ENCODE data around the gene PPIB.

Gene PPIB

DNA sequence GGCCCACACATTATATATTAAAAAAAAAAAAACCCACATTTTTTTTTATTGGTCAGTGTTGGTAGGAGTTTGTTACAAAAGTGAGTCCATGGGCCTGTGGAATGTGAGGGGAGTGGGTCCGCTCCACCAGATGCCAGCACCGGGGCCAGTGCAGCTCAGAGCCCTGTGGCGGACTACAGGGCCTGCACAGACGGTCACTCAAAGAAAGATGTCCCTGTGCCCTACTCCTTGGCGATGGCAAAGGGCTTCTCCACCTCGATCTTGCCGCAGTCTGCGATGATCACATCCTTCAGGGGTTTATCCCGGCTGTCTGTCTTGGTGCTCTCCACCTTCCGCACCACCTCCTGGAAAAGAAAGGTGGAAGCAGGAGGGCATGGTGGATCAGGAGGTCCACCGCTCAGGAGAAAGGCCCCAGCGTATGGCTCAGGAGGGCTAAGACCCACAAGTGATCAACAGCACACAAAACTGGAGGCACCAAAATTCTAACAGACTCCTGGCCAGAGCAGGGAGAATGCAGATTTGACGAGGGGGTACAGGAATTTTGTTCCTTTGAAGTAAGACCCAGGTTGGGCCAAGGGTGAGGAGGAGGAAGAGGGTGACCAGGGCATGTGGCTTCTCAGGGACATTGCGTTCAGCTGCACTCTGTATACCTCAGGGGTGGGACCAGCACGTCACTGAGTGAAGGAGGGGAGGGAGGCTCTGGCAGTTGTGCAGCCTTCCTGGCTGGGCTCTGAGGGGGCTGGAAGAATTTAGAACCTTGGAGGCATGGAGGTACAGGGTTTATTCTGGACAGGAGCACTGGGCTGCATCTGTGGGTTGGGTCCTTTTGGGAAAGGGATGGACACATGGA is 6.8 kb downstream of the PPIB start:
- Histone ChIP-seq H3K4me3 (ENCODE audit: severe bottlenecking) (no peak overlapping the region), H3K27me3 (ENCODE audit: insufficient read depth, poor library complexity, severe bottlenecking) (peaks cover 14% of the 10 kb centered on the region), H3K36me3 (ENCODE audit: low read depth) (peaks cover 70% of the 10 kb centered on the region), H3K9me3 (ENCODE audit: severe bottlenecking) (no peaks in the 10 kb centered on the region), H3K4me1 (ENCODE audit: insufficient read depth, poor library complexity, severe bottlenecking) (peaks cover 9% of the 10 kb centered on the region), H3K27ac (ENCODE audit: poor library complexity, severe bottlenecking) (no peak overlapping the region)
- TF ChIP-seq, protein P1, sequence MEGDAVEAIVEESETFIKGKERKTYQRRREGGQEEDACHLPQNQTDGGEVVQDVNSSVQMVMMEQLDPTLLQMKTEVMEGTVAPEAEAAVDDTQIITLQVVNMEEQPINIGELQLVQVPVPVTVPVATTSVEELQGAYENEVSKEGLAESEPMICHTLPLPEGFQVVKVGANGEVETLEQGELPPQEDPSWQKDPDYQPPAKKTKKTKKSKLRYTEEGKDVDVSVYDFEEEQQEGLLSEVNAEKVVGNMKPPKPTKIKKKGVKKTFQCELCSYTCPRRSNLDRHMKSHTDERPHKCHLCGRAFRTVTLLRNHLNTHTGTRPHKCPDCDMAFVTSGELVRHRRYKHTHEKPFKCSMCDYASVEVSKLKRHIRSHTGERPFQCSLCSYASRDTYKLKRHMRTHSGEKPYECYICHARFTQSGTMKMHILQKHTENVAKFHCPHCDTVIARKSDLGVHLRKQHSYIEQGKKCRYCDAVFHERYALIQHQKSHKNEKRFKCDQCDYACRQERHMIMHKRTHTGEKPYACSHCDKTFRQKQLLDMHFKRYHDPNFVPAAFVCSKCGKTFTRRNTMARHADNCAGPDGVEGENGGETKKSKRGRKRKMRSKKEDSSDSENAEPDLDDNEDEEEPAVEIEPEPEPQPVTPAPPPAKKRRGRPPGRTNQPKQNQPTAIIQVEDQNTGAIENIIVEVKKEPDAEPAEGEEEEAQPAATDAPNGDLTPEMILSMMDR (IDR thresholded peaks at IDR 0.05; ENCODE audit: poor library complexity, severe bottlenecking) = no peak
- no peak for DNase-seq (ENCODE audit: low spot score)
- no peak for ATAC-seq (ENCODE audit: low read depth)

GRCh38 chr15:64153480-64154367 is 9.1 kb downstream of the PPIB start:
- peak; percentile 79 for ATAC-seq (ENCODE audit: low read depth)
- Histone ChIP-seq H3K4me3 (ENCODE audit: severe bottlenecking) (no peak overlapping the region), H3K27ac (ENCODE audit: poor library complexity, severe bottlenecking) (peak overlapping the region; percentile 17), H3K27me3 (ENCODE audit: insufficient read depth, poor library complexity, severe bottlenecking) (peaks cover 14% of the 10 kb centered on the region), H3K4me1 (ENCODE audit: insufficient read depth, poor library complexity, severe bottlenecking) (no peaks in the 10 kb centered on the region), H3K36me3 (ENCODE audit: low read depth) (peaks cover 47% of the 10 kb centered on the region), H3K9me3 (ENCODE audit: severe bottlenecking) (no peaks in the 10 kb centered on the region)
- DNase-seq (ENCODE audit: low spot score) = peak; percentile 92
- TF ChIP-seq, protein P1 (IDR thresholded peaks at IDR 0.05; ENCODE audit: poor library complexity, severe bottlenecking) = peak; percentile 100

DNA sequence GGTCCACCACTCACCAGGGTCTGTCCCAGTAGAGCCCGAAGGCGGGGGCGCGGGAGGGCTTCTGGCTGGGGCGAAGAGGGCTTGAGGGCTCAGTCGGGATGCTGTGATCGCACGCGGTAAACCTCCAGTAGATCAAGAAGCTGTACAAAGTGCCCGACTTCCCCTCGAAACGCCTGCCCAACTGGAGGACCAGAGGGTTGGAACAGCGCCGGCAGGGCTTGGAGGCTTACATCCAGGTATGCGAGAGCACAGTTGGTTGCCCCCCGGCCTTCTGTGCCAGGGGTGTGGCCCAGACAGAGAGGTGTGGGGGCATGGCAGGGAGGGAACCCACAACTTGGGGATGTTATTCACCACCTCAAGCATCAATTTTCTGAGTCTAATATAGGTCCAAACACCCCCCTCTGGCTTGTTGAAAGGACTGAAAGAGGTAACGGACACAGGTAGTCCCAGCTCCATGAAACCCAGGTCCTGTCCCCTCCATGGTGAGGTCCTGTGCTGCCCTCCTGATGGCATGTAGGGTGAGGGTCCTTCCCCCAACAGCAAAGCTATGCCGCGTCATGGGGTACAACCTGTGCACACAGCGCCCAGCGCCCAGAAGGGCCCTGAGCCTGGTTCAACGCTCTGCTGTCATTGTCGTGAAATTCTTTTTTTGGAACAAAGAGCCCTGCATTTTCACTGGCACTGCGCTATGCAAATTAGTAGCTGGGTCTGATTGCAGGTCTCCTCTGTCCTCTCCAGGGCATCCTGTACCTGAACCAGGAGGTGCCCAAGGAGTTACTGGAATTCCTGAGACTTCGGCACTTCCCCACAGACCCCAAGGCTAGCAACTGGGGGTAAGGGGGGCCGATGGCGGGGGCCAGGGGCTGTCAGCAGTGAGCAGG is 10.1 kb downstream of the PPIB start:
- peaks cover 37% of the 10 kb centered on the region for H3K36me3 ChIP-seq (ENCODE audit: low read depth)
- peaks cover 14% of the 10 kb centered on the region for H3K27me3 ChIP-seq (ENCODE audit: insufficient read depth, poor library complexity, severe bottlenecking)
- no peak overlapping the region for H3K27ac ChIP-seq (ENCODE audit: poor library complexity, severe bottlenecking)
- peak overlapping the region; percentile 47 for H3K4me3 ChIP-seq (ENCODE audit: severe bottlenecking)
- H3K4me1 ChIP-seq (ENCODE audit: insufficient read depth, poor library complexity, severe bottlenecking) = no peaks in the 10 kb centered on the region
- no peak for DNase-seq (ENCODE audit: low spot score)
- H3K9me3 ChIP-seq (ENCODE audit: severe bottlenecking) = no peaks in the 10 kb centered on the region
- ATAC-seq (ENCODE audit: low read depth) = peak; percentile 1
- TF ChIP-seq, protein P1 (IDR thresholded peaks at IDR 0.05; ENCODE audit: poor library complexity, severe bottlenecking) = no peak

DNA sequence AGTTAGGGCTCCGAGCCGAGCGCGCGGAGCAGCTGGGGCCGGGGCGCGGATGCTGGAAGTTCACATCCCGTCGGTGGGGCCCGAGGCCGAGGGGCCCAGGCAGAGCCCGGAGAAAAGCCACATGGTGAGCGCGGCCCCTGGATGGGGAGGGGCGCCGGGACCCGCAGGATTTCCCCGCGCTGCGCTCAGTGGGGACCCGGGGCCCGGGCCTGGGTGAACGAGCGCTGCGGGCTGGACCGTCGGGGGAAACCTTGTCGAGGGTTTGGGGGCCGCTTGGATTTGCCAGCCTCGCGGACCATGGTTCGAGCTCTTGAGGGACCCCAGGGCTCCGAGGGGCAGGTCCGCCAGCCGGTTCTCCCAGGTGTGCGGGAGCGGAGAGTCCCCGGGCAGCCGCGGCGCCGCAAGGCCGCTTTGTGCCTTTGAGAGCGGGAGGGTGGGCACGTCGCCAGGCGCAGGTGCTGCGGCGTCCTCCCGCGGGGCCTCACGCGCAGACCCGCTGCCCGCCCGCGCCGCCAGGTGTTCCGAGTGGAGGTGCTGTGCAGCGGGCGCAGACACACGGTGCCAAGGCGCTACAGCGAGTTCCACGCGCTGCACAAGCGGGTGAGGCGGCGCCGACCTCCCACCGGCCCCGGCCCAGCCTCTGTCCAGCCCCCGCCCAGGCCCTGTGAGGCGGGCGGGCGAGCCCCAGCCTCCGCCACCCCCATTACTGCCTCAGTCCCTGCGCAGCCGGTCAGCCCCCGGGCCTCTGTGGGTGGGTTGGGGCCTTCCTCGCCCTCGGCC is 10.9 kb downstream of the PPIB start, which contains the start of gene SNX22:
Gene SNX22, plus strand, starts transcription at position 5 of the 780 bp plus-strand sequence. Its CDS starts 45 bp downstream, at position 50.
- peak within 1 kb of the TSS; percentile 47 for H3K4me3 ChIP-seq (ENCODE audit: severe bottlenecking)
- H3K27me3 ChIP-seq (ENCODE audit: insufficient read depth, poor library complexity, severe bottlenecking) = peaks cover 14% of the 10 kb centered on the region
- H3K9me3 ChIP-seq (ENCODE audit: severe bottlenecking) = no peaks in the 10 kb centered on the region
- H3K27ac ChIP-seq (ENCODE audit: poor library complexity, severe bottlenecking) = no peak within 1 kb of the TSS
- no peaks in the 10 kb centered on the region for H3K4me1 ChIP-seq (ENCODE audit: insufficient read depth, poor library complexity, severe bottlenecking)
- peaks cover 29% of the 10 kb centered on the region for H3K36me3 ChIP-seq (ENCODE audit: low read depth)
- TF ChIP-seq, protein P1 (IDR thresholded peaks at IDR 0.05; ENCODE audit: poor library complexity, severe bottlenecking) = no peak
- peak; percentile 4; the same call in 2 of the 3 replicates for ATAC-seq (ENCODE audit: low read depth)
- DNase-seq (ENCODE audit: low spot score) = no peak

All from RWPE2 (cell line).